H9 (cell line): ENCODE results near the gene ISCU. TPM values are rescaled to one million over a fixed set of nuclear protein-coding genes. Genes with fewer than 3 reads are reported as not detected.
"Not testable (repeated sequence)": the region's sequence is repeated elsewhere in the genome, so short reads cannot be mapped to it uniquely, and the experiment has no call there.

Experiments used
- DNase-seq: peaks from one replicate; pipeline ENCODE4 v3.0.0-alpha.2; 2017
- H2AFZ ChIP-seq: one replicate; pipeline ENCODE4 v1.6.1; 2013; ENCODE audit warnings: mild to moderate bottlenecking, low read length, control low read depth, moderate library complexity
- H2AK5ac ChIP-seq: 2 replicates; pipeline ENCODE4 v1.6.1; 2013; ENCODE audit warnings: low read length, control low read depth, mixed read lengths; ENCODE audit not compliant: insufficient read length
- H2BK120ac ChIP-seq: one replicate; pipeline ENCODE4 v1.6.1; 2013; ENCODE audit warnings: low read depth, mild to moderate bottlenecking, low read length, control low read depth, inconsistent platforms; ENCODE audit not compliant: poor library complexity, severe bottlenecking
- H2BK12ac ChIP-seq: 2 replicates; pipeline ENCODE4 v1.6.1; 2013; ENCODE audit warnings: low read length, control low read depth, mixed read lengths, low read depth; ENCODE audit not compliant: insufficient read length
- H2BK15ac ChIP-seq: 2 replicates; pipeline ENCODE4 v1.6.1; 2013; ENCODE audit warnings: low read depth, low read length, control low read depth
- H2BK20ac ChIP-seq: one replicate; pipeline ENCODE4 v1.6.1; 2013; ENCODE audit warnings: low read depth, mild to moderate bottlenecking, low read length, control low read depth, inconsistent platforms; ENCODE audit not compliant: poor library complexity, severe bottlenecking
- H2BK5ac ChIP-seq: 2 replicates; pipeline ENCODE4 v1.6.1; 2013; ENCODE audit warnings: low read length, control low read depth, mixed read lengths; ENCODE audit not compliant: insufficient read length
- H3K14ac ChIP-seq: 2 replicates; pipeline ENCODE4 v1.6.1; 2013; ENCODE audit warnings: low read length, control low read depth; ENCODE audit not compliant: insufficient read depth
- H3K18ac ChIP-seq: 2 replicates; pipeline ENCODE4 v1.6.1; 2013; ENCODE audit warnings: low read depth, mild to moderate bottlenecking, mixed read lengths, low read length, control low read depth; ENCODE audit not compliant: insufficient read length
- H3K23ac ChIP-seq: 2 replicates; pipeline ENCODE4 v1.6.1; 2013; ENCODE audit warnings: low read length, control low read depth, mixed read lengths, low read depth; ENCODE audit not compliant: insufficient read length
- H3K23me2 ChIP-seq: 2 replicates; pipeline ENCODE4 v1.6.1; 2013; ENCODE audit warnings: low read depth, mild to moderate bottlenecking, mixed read lengths, low read length, control low read depth; ENCODE audit not compliant: insufficient read length, poor library complexity, severe bottlenecking
- H3K27ac ChIP-seq: 2 replicates; pipeline ENCODE4 v1.5.1; 2013; ENCODE audit warnings: low read length, control low read depth, mixed read lengths, low read depth; ENCODE audit not compliant: insufficient read length
- H3K27me3 ChIP-seq: 2 replicates; pipeline ENCODE4 v1.6.1; 2013; ENCODE audit warnings: low read length, control low read depth, inconsistent platforms; ENCODE audit not compliant: insufficient read depth
- H3K4ac ChIP-seq: 2 replicates; pipeline ENCODE4 v1.6.1; 2013; ENCODE audit warnings: low read depth, mild to moderate bottlenecking, control low read depth, inconsistent platforms, low read length, moderate library complexity
- H3K4me1 ChIP-seq: 2 replicates; pipeline ENCODE4 v1.6.1; 2013; ENCODE audit warnings: low read length, control low read depth, inconsistent platforms; ENCODE audit not compliant: insufficient read depth
- H3K4me2 ChIP-seq: 2 replicates; pipeline ENCODE4 v1.6.1; 2013; ENCODE audit warnings: low read length, control low read depth, mixed read lengths; ENCODE audit not compliant: insufficient read length, insufficient read depth
- H3K56ac ChIP-seq: 2 replicates; pipeline ENCODE4 v1.6.1; 2013; ENCODE audit warnings: low read depth, mild to moderate bottlenecking, mixed read lengths, low read length, control low read depth; ENCODE audit not compliant: insufficient read length
- H3K79me1 ChIP-seq: 2 replicates; pipeline ENCODE4 v1.6.1; 2013; ENCODE audit warnings: low read depth, mild to moderate bottlenecking, moderate library complexity, low read length, control low read depth, inconsistent platforms; ENCODE audit not compliant: insufficient read depth, poor library complexity, severe bottlenecking
- H3K79me2 ChIP-seq: 2 replicates; pipeline ENCODE4 v1.6.1; 2013; ENCODE audit warnings: low read length, control low read depth, inconsistent platforms; ENCODE audit not compliant: insufficient read depth
- H3K9ac ChIP-seq: 2 replicates; pipeline ENCODE4 v1.6.1; 2013; ENCODE audit warnings: low read length, control low read depth, mixed read lengths; ENCODE audit not compliant: insufficient read length; ENCODE audit errors: extremely low read depth
- H3K9me3 ChIP-seq: one replicate; pipeline ENCODE4 v1.6.1; 2013; ENCODE audit warnings: low read depth, low read length, inconsistent platforms; ENCODE audit not compliant: control insufficient read depth
- H3T11ph ChIP-seq: one replicate; pipeline ENCODE4 v1.6.1; 2013; ENCODE audit warnings: mild to moderate bottlenecking, low read length, control low read depth, inconsistent platforms
- H4K20me1 ChIP-seq: one replicate; pipeline ENCODE4 v1.6.1; 2013; ENCODE audit not compliant: control insufficient read depth, insufficient read length, insufficient read depth
- H4K5ac ChIP-seq: 2 replicates; pipeline ENCODE4 v1.6.1; 2013; ENCODE audit warnings: low read depth, mild to moderate bottlenecking, mixed read lengths, low read length, control low read depth; ENCODE audit not compliant: insufficient read length
- H4K8ac ChIP-seq: replicated peaks from 2 replicates; pipeline ENCODE4 v1.6.1; 2013; ENCODE audit warnings: low read length, control low read depth, mixed read lengths, low read depth; ENCODE audit not compliant: insufficient read length
- H4K91ac ChIP-seq: 2 replicates; pipeline ENCODE4 v1.6.1; 2013; ENCODE audit warnings: low read depth, mild to moderate bottlenecking, moderate library complexity, mixed read lengths, low read length, control low read depth; ENCODE audit not compliant: insufficient read length
- H3K27ac Mint-ChIP-seq, 3 experiments: 2 replicates in 2 of 3; 3 replicates in 1 of 3; pipeline ENCODE4 v1.8.0; 2020 to 2021; ENCODE audit warnings: mixed read lengths in 3 of 3, mild to moderate bottlenecking in 1 of 3, moderate library complexity in 1 of 3
- H3K27me3 Mint-ChIP-seq: 2 replicates; pipeline ENCODE4 v1.8.0; 2021; ENCODE audit warnings: low read depth, mild to moderate bottlenecking, moderate library complexity, mixed read lengths
- H3K36me3 Mint-ChIP-seq, 3 experiments: 2 replicates in 2 of 3; 3 replicates in 1 of 3; pipeline ENCODE4 v1.8.0; 2020 to 2021; ENCODE audit warnings: low read depth in 3 of 3, mixed read lengths in 3 of 3; ENCODE audit not compliant: insufficient read depth in 1 of 3
- H3K4me1 Mint-ChIP-seq, 2 experiments: 2 replicates each; pipeline ENCODE4 v1.8.0; 2020; ENCODE audit warnings: mixed read lengths in 2 of 2
- H3K4me3 Mint-ChIP-seq, 2 experiments: 2 replicates in 1 of 2; 3 replicates in 1 of 2; pipeline ENCODE4 v1.8.0; 2020 to 2021; ENCODE audit warnings: mild to moderate bottlenecking in 2 of 2, mixed read lengths in 2 of 2, moderate library complexity in 1 of 2
- H3K9me3 Mint-ChIP-seq, 2 experiments: 2 replicates in 1 of 2; 3 replicates in 1 of 2; pipeline ENCODE4 v1.8.0; 2020; ENCODE audit warnings: mild to moderate bottlenecking in 2 of 2, mixed read lengths in 2 of 2, moderate library complexity in 1 of 2
- CTCF ChIP-seq: fragments of 200-600 bp; sonication (generic); conservative IDR thresholded peaks from 3 replicates; pipeline ENCODE4 v1.8.0; 2021; ENCODE audit warnings: antibody characterized with exemption, mild to moderate bottlenecking
- WGBS: extraction: QIAGEN DNeasy Blood & Tissue Kit; methylation state at CpG from one replicate; pipeline ENCODE4 v1.1.7; 2013; ENCODE audit warnings: missing lambda C conversion rate, low lambda C conversion rate, mixed read lengths; ENCODE audit not compliant: insufficient read length; ENCODE audit errors: extremely low coverage; 5-methylcytosine and 5-hydroxymethylcytosine counted together
- total RNA-seq: library from RNA; stranded (reverse); gene quantifications from 2 replicates; pipeline ENCODE4 v1.2.1, GENCODE V29; 2021

Gene ISCU
- total RNA-seq, 1 experiment from 2014 or later, result 64.9 TPM

DNA sequence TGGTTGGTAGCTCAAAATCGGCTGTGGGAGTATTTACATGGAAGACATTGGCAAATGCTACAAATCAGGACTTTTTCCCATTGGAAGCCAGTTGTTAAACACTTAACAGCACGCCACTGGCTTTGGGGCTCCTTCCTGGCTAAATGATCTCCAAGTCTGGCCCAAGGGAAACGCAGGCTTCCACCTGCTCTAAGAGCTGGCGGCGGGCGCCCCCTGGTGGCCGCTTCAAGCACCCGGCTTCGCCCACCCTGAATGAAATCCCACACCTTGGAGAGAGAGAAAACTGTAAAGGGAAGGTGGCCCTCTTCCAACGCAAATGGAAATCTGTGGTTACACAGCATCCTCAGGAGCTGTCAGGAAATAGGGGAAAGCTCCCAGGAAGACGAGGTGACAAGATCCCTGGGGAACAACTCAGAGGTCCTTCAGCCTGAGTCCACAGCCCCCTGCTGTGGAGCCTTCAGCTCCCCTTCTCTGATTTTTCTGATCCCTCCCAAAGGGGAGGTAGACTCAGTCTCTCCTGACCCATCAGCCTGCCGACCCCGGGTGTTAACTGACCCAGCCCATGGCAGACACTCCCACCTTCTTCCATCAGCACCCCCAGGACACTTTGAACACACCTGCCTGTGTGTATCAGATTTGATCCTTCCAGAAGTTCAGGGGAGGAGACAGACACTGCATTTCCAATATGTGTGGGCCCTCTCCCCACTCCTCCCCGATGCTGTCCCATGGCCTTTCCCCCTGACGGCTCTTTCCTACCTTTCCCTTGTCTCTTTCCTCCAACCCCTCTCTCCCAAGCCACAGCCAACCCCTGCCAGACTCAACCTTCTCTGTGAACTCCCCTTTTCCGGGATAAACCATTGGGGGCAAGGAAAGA is 55.9 kb downstream of the ISCU start:
- H3K9me3 ChIP-seq, result no peaks in the 10 kb centered on the region
- H3K27me3 Mint-ChIP-seq, result no peaks in the 10 kb centered on the region; the same call in 1 of the 2 replicates
- peaks cover 0 to 2% (median 0%) of the 10 kb centered on the region in 3 experiments; a peak in 1 of 7 replicates for H3K36me3 Mint-ChIP-seq
- no CpG with 5 or more reads among the region's 16 CpGs for WGBS
- H3K4me2 ChIP-seq, result no peak overlapping the region
- peaks cover 28 to 30% of the 10 kb centered on the region in 2 experiments for H3K4me1 Mint-ChIP-seq
- H3K79me1 ChIP-seq, result no peaks in the 10 kb centered on the region
- no peak overlapping the region for H3T11ph ChIP-seq
- H2BK5ac ChIP-seq, result no peak overlapping the region
- H3K56ac ChIP-seq, result no peak overlapping the region
- peak; percentile 93 for DNase-seq
- no peak overlapping the region for H2BK15ac ChIP-seq
- H2BK20ac ChIP-seq, result no peak overlapping the region
- H3K18ac ChIP-seq, result no peak overlapping the region
- H3K79me2 ChIP-seq, result no peaks in the 10 kb centered on the region
- no peak overlapping the region for H3K27ac ChIP-seq
- no peak overlapping the region for H4K5ac ChIP-seq
- H3K27ac Mint-ChIP-seq, result peak overlapping the region in 2 of 3 experiments; percentile 16 to 83; a peak in 2 of 7 replicates
- no peak overlapping the region for H2BK120ac ChIP-seq
- H3K14ac ChIP-seq, result no peak overlapping the region
- H3K4me3 Mint-ChIP-seq, result no peak overlapping the region; a peak in 1 of 5 replicates
- H3K4me1 ChIP-seq, result no peaks in the 10 kb centered on the region; the same call in 1 of the 2 replicates
- no peaks in the 10 kb centered on the region for H3K27me3 ChIP-seq
- no peak overlapping the region for H4K91ac ChIP-seq
- H3K23ac ChIP-seq, result no peak overlapping the region
- no peaks in the 10 kb centered on the region for H3K23me2 ChIP-seq
- peak; percentile 99 for TF ChIP-seq CTCF
- peaks cover 4 to 5% of the 10 kb centered on the region in 2 experiments; a peak in 2 of 5 replicates for H3K9me3 Mint-ChIP-seq
- H3K4ac ChIP-seq, result no peak overlapping the region
- no peak overlapping the region for H3K9ac ChIP-seq
- H2AFZ ChIP-seq, result no peak overlapping the region
- H4K8ac ChIP-seq, result no peak overlapping the region
- H4K20me1 ChIP-seq, result peaks cover 4% of the 10 kb centered on the region
- H2BK12ac ChIP-seq, result no peak overlapping the region
- no peak overlapping the region for H2AK5ac ChIP-seq

GRCh38 chr12:108618953-108619274 is 56.5 kb downstream of the ISCU start:
- not testable (repeated sequence) for H3K36me3 Mint-ChIP-seq, H3K27me3 ChIP-seq, H3T11ph ChIP-seq, H2BK12ac ChIP-seq, H3K4me2 ChIP-seq, DNase-seq, H3K27me3 Mint-ChIP-seq, H3K9me3 Mint-ChIP-seq, H3K18ac ChIP-seq, H2BK5ac ChIP-seq, H3K4me3 Mint-ChIP-seq, H3K56ac ChIP-seq, H3K79me2 ChIP-seq, H3K4ac ChIP-seq, H2AK5ac ChIP-seq, H4K20me1 ChIP-seq, H3K4me1 ChIP-seq, H3K23ac ChIP-seq, H3K14ac ChIP-seq, H4K91ac ChIP-seq, H3K23me2 ChIP-seq, H2BK20ac ChIP-seq, H4K5ac ChIP-seq, H2AFZ ChIP-seq, H3K79me1 ChIP-seq, H4K8ac ChIP-seq, H3K27ac ChIP-seq, H3K9me3 ChIP-seq, H2BK120ac ChIP-seq, H2BK15ac ChIP-seq, H3K9ac ChIP-seq
- Mint-ChIP-seq H3K27ac (peak overlapping the region in 1 of 3 experiments; percentile 16; a peak in 1 of 7 replicates), H3K4me1 (peaks cover 25 to 26% of the 10 kb centered on the region in 2 experiments)
- WGBS, result no CpG with 5 or more reads among the region's 4 CpGs
